HCT116 (cell line): Measurements from ENCODE around the gene INSYN1. TPM values are rescaled to one million over a fixed set of nuclear protein-coding genes. Genes with fewer than 3 reads are reported as not detected.

Experiments
- ATAC-seq: fragments of 200-7000 bp; cut with Tn5 transposase; 2 replicates; pipeline ENCODE4 v1.9.1; 2020; ENCODE audit warnings: mild to moderate bottlenecking, moderate library complexity
- BruUV-seq: library from RNA; stranded (reverse); fragments of 400-500 nt; replicated peaks from 2 replicates; lab custom pipeline; 2021; lab: Mats Ljungman, UMichigan
- CTCF ChIA-PET: fragments of 300-600 bp; sonication (Branson Sonifier 250); formaldehyde crosslinking; loops from one replicate; lab custom pipeline; 2021; ENCODE audit warnings: antibody characterized with exemption; lab: Charles Lee
- POLR2A ChIA-PET: fragments of 300-600, 350-600 bp; sonication (Branson Sonifier 250); formaldehyde crosslinking; loops from one replicate; lab custom pipeline; 2021; ENCODE audit warnings: antibody characterized with exemption; lab: Charles Lee
- RAD21 ChIA-PET, 2 experiments: fragments of 300-600 bp; sonication (Branson Sonifier 250); formaldehyde crosslinking; loops; one replicate each; lab custom pipeline; 2023; ENCODE audit warnings: low total read pairs in 2 of 2; ENCODE audit not compliant: uncharacterized antibody in 2 of 2, unreplicated experiment in 2 of 2, low non-redundant PET in 1 of 2; lab: Charles Lee
- DNase-seq: peaks from one replicate; pipeline ENCODE4 v3.0.0-alpha.2; 2010; ENCODE audit warnings: low read depth, low spot score
- H2AFZ ChIP-seq: fragments of 200-600 bp; shearing (Covaris generic), sonication (generic); 2 replicates; pipeline ENCODE4 v1.6.1; 2017; ENCODE audit warnings: low read depth, mixed run types, mixed read lengths, antibody characterized with exemption, low read length; ENCODE audit not compliant: poor library complexity, severe bottlenecking
- H3K27ac ChIP-seq: 2 replicates; pipeline ENCODE4 v1.5.1; 2012; ENCODE audit warnings: low read depth, low read length
- H3K27me3 ChIP-seq: fragments of 200-600 bp; sonication (generic); 2 replicates; pipeline ENCODE4 v1.6.1; 2016; ENCODE audit warnings: mixed run types, low read length, mixed read lengths; ENCODE audit not compliant: insufficient read depth
- H3K36me3 ChIP-seq, 2 experiments: fragments of 200-500 bp in 1 of 2; fragments of 200-600 bp in 1 of 2; sonication (Bioruptor generic) in 1 of 2; sonication (generic) in 1 of 2; 2 replicates each; pipeline versions ENCODE4 v1.5.1 to v1.6.1; 2014 to 2016; ENCODE audit warnings: low read length in 2 of 2, inconsistent platforms in 1 of 2, mixed read lengths in 1 of 2, mixed run types in 1 of 2; ENCODE audit not compliant: insufficient read depth in 2 of 2, control insufficient read depth in 1 of 2
- H3K4me1 ChIP-seq, 2 experiments: fragments of 200-600 bp in 1 of 2; sonication (generic) in 1 of 2; 2 replicates each; pipeline versions ENCODE4 v1.5.1 to v1.6.1; 2012 to 2017; ENCODE audit warnings: low read length in 2 of 2, inconsistent platforms in 1 of 2, mild to moderate bottlenecking in 1 of 2, mixed read lengths in 1 of 2, mixed run types in 1 of 2, moderate library complexity in 1 of 2; ENCODE audit not compliant: insufficient read depth in 2 of 2, control insufficient read depth in 1 of 2
- H3K4me2 ChIP-seq: fragments of 200-600 bp; sonication (generic); 2 replicates; pipeline ENCODE4 v1.6.1; 2017; ENCODE audit warnings: mixed run types, low read length, mixed read lengths
- H3K4me3 ChIP-seq, 2 experiments: fragments of 200-600 bp in 1 of 2; sonication (generic) in 1 of 2; replicated peaks in 1 of 2; 2 replicates each; pipeline ENCODE4 v1.5.1; 2011 to 2016; ENCODE audit warnings: low read length in 2 of 2, control low read depth in 1 of 2, low read depth in 1 of 2, mild to moderate bottlenecking in 1 of 2, mixed read lengths in 1 of 2, mixed run types in 1 of 2
- H3K79me2 ChIP-seq: fragments of 200-600 bp; sonication (generic); 2 replicates; pipeline ENCODE4 v1.6.1; 2017; ENCODE audit warnings: mild to moderate bottlenecking, mixed run types, low read length, moderate library complexity, mixed read lengths; ENCODE audit not compliant: insufficient read depth
- H3K9ac ChIP-seq: fragments of 200-600 bp; sonication (generic); 2 replicates; pipeline ENCODE4 v1.6.1; 2016; ENCODE audit warnings: low read length, mixed read lengths
- H3K9me2 ChIP-seq: fragments of 200-600 bp; sonication (generic), shearing (Covaris generic); 2 replicates; pipeline ENCODE4 v1.6.1; 2017; ENCODE audit warnings: mixed run types, mild to moderate bottlenecking, moderate library complexity; ENCODE audit not compliant: insufficient read depth
- H3K9me3 ChIP-seq, 2 experiments: fragments of 200-500 bp in 1 of 2; fragments of 200-600 bp in 1 of 2; sonication (Bioruptor generic) in 1 of 2; sonication (generic) in 1 of 2; 2 replicates each; pipeline ENCODE4 v1.6.1; 2014 to 2017; ENCODE audit warnings: low read length in 2 of 2, mixed read lengths in 2 of 2, inconsistent platforms in 1 of 2, low read depth in 1 of 2, mild to moderate bottlenecking in 1 of 2, mixed run types in 1 of 2, moderate library complexity in 1 of 2; ENCODE audit not compliant: control insufficient read depth in 1 of 2, insufficient read depth in 1 of 2
- H4K20me1 ChIP-seq: fragments of 200-600 bp; sonication (generic), shearing (Covaris generic); 2 replicates; pipeline ENCODE4 v1.6.1; 2017; ENCODE audit warnings: mixed run types, mild to moderate bottlenecking, moderate library complexity; ENCODE audit not compliant: insufficient read depth
- ATF3 ChIP-seq: IDR thresholded peaks from 2 replicates; pipeline ENCODE4 v1.6.1; 2012
- EGR1 ChIP-seq: IDR thresholded peaks from 2 replicates; pipeline ENCODE4 v1.6.1; 2012; ENCODE audit warnings: low read depth
- EZH2 ChIP-seq: fragments of 200-600 bp; sonication (generic); IDR thresholded peaks from 2 replicates; pipeline ENCODE4 v1.6.1; 2017; ENCODE audit warnings: antibody characterized with exemption, mixed run types
- EZH2phosphoT487 ChIP-seq: fragments of 200-600 bp; IDR thresholded peaks from 2 replicates; pipeline ENCODE4 v1.6.1; 2018; ENCODE audit warnings: antibody characterized with exemption, borderline replicate concordance
- FOSL1 ChIP-seq: IDR thresholded peaks from 2 replicates; pipeline ENCODE4 v1.6.1; 2012; ENCODE audit warnings: low read depth
- JUND ChIP-seq: IDR thresholded peaks from 2 replicates; pipeline ENCODE4 v1.6.1; 2012
- MAX ChIP-seq: IDR thresholded peaks from 2 replicates; pipeline ENCODE4 v1.6.1; 2012
- YY1 ChIP-seq: IDR thresholded peaks from 2 replicates; pipeline ENCODE4 v1.6.1; 2011; ENCODE audit warnings: low read length, low read depth, moderate library complexity, mild to moderate bottlenecking; ENCODE audit not compliant: insufficient replicate concordance; ENCODE audit errors: extremely low read depth
- intact Hi-C: fragments of 100-400 bp; cut with micrococcal nuclease; formaldehyde crosslinking; loops from 2 replicates; pipeline ENCODE4 v1.10.0; 2022
- total RNA-seq: library from RNA; stranded (reverse); gene quantifications from one replicate; pipeline ENCODE4 v1.2.1, GENCODE V29; 2021; ENCODE audit not compliant: unreplicated experiment
- TF ChIP-seq, protein P1 (sequence below), 3 experiments: fragments of 200-600 bp in 1 of 3; sonication (generic) in 1 of 3; IDR thresholded peaks in 2 of 3; conservative IDR thresholded peaks in 1 of 3; 2 replicates each; pipeline ENCODE4 v1.5.1; 2012 to 2017; ENCODE audit warnings: low read depth in 2 of 3, low read length in 2 of 3, antibody characterized with exemption in 1 of 3, borderline replicate concordance in 1 of 3, control low read depth in 1 of 3, mild to moderate bottlenecking in 1 of 3, mixed read lengths in 1 of 3, mixed run types in 1 of 3, moderate library complexity in 1 of 3; ENCODE audit not compliant: insufficient read depth in 1 of 3
- TF ChIP-seq, protein P2 (sequence below): IDR thresholded peaks from 2 replicates; pipeline ENCODE4 v1.6.1; 2012; ENCODE audit warnings: low read depth
- TF ChIP-seq, protein P3 (sequence below): IDR thresholded peaks from 2 replicates; pipeline ENCODE4 v1.6.1; 2011; ENCODE audit warnings: mild to moderate bottlenecking, low read length, moderate library complexity; ENCODE audit not compliant: insufficient replicate concordance; ENCODE audit errors: extremely low read depth

INSYN1 gene
- total RNA-seq, 1 experiment from 2014 or later: 2.0 TPM

DNA sequence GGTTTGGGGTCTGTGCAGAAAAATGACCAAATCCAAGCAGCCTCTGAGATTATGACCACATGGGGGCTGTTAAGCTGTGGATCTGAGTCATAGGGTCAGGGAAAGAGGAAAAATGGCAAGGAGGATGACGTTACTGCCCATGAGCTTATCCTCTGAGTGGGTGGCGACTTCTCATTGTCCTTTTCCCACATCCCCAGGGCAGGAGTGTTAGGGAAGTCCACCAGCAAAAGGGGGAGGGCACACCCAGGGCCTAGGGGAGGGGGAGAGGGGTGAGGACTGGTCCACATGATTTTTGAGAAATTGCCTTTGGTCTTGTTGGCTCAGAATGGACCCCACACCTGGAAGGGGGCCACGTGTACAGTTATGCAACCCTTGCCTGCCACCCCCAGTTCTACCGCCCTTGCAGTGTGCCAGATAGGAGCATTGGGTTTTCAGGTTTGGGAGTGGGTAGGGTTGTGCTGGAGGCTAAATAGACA is 66.3 kb downstream of the INSYN1 start:
- ChIA-PET CTCF (interaction anchor here (1.4 to 3.0 kb wide), 7 partner anchors 10 to 50 kb away, joined by 3 to 18 read pairs (median 7); no protein-coding TSS in a partner anchor), RAD21 (no interaction called here), POLR2A (interaction anchor here (0.9 to 1.0 kb wide), 2 partner anchors 10 to 53 kb away, joined by 3 read pairs; no protein-coding TSS in a partner anchor)
- ATAC-seq: no peak
- no TSS peak for BruUV-seq
- no peaks in the 10 kb centered on the region for H3K9me3 ChIP-seq
- H3K36me3 ChIP-seq: no peaks in the 10 kb centered on the region
- DNase-seq: no peak
- no peak overlapping the region for H3K9ac ChIP-seq
- peak overlapping the region; percentile 96 for H3K4me2 ChIP-seq
- no peak overlapping the region for H3K27ac ChIP-seq
- H3K4me3 ChIP-seq: no peak overlapping the region
- peaks cover 27 to 73% of the 10 kb centered on the region in 2 experiments for H3K4me1 ChIP-seq
- no peaks in the 10 kb centered on the region for H3K9me2 ChIP-seq
- intact Hi-C loops: no loop called here
- TF ChIP-seq EGR1 (peak; percentile 43; the same call in 1 of the 2 replicates), FOSL1 (no peak; the same call in 1 of the 2 replicates), YY1 (no peak), EZH2 (no peak), ATF3 (no peak), EZH2phosphoT487 (no peak), MAX (no peak), JUND (peak; percentile 38; the same call in 1 of the 2 replicates)
- TF ChIP-seq, protein P1, sequence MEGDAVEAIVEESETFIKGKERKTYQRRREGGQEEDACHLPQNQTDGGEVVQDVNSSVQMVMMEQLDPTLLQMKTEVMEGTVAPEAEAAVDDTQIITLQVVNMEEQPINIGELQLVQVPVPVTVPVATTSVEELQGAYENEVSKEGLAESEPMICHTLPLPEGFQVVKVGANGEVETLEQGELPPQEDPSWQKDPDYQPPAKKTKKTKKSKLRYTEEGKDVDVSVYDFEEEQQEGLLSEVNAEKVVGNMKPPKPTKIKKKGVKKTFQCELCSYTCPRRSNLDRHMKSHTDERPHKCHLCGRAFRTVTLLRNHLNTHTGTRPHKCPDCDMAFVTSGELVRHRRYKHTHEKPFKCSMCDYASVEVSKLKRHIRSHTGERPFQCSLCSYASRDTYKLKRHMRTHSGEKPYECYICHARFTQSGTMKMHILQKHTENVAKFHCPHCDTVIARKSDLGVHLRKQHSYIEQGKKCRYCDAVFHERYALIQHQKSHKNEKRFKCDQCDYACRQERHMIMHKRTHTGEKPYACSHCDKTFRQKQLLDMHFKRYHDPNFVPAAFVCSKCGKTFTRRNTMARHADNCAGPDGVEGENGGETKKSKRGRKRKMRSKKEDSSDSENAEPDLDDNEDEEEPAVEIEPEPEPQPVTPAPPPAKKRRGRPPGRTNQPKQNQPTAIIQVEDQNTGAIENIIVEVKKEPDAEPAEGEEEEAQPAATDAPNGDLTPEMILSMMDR (IDR thresholded peaks at IDR 0.05 in 2 of 3, conservative IDR thresholded peaks at IDR 0.05 in 1 of 3; ENCODE audit: borderline replicate concordance in 1 of 3, insufficient read depth in 1 of 3, low read depth in 2 of 3, low read length in 2 of 3): no peak
- TF ChIP-seq, protein P2, sequence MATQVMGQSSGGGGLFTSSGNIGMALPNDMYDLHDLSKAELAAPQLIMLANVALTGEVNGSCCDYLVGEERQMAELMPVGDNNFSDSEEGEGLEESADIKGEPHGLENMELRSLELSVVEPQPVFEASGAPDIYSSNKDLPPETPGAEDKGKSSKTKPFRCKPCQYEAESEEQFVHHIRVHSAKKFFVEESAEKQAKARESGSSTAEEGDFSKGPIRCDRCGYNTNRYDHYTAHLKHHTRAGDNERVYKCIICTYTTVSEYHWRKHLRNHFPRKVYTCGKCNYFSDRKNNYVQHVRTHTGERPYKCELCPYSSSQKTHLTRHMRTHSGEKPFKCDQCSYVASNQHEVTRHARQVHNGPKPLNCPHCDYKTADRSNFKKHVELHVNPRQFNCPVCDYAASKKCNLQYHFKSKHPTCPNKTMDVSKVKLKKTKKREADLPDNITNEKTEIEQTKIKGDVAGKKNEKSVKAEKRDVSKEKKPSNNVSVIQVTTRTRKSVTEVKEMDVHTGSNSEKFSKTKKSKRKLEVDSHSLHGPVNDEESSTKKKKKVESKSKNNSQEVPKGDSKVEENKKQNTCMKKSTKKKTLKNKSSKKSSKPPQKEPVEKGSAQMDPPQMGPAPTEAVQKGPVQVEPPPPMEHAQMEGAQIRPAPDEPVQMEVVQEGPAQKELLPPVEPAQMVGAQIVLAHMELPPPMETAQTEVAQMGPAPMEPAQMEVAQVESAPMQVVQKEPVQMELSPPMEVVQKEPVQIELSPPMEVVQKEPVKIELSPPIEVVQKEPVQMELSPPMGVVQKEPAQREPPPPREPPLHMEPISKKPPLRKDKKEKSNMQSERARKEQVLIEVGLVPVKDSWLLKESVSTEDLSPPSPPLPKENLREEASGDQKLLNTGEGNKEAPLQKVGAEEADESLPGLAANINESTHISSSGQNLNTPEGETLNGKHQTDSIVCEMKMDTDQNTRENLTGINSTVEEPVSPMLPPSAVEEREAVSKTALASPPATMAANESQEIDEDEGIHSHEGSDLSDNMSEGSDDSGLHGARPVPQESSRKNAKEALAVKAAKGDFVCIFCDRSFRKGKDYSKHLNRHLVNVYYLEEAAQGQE: no peak
- TF ChIP-seq, protein P3, sequence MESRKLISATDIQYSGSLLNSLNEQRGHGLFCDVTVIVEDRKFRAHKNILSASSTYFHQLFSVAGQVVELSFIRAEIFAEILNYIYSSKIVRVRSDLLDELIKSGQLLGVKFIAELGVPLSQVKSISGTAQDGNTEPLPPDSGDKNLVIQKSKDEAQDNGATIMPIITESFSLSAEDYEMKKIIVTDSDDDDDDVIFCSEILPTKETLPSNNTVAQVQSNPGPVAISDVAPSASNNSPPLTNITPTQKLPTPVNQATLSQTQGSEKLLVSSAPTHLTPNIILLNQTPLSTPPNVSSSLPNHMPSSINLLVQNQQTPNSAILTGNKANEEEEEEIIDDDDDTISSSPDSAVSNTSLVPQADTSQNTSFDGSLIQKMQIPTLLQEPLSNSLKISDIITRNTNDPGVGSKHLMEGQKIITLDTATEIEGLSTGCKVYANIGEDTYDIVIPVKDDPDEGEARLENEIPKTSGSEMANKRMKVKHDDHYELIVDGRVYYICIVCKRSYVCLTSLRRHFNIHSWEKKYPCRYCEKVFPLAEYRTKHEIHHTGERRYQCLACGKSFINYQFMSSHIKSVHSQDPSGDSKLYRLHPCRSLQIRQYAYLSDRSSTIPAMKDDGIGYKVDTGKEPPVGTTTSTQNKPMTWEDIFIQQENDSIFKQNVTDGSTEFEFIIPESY: no peak
- H3K27me3 ChIP-seq: no peaks in the 10 kb centered on the region
- H2AFZ ChIP-seq: no peak overlapping the region
- H4K20me1 ChIP-seq: no peaks in the 10 kb centered on the region
- H3K79me2 ChIP-seq: peaks cover 68% of the 10 kb centered on the region
